HCT116 (cell line): ENCODE results near the gene UMPS. TPM values are rescaled to one million over a fixed set of nuclear protein-coding genes. Genes with fewer than 3 reads are reported as not detected.

Experiments used
- CBX3 ChIP-seq: IDR thresholded peaks from 2 replicates; pipeline ENCODE4 v1.6.1; 2012; ENCODE audit warnings: low read depth
- ELF1 ChIP-seq: IDR thresholded peaks from 2 replicates; pipeline ENCODE4 v1.6.1; 2012; ENCODE audit warnings: low read depth, borderline replicate concordance
- EZH2phosphoT487 ChIP-seq: fragments of 200-600 bp; IDR thresholded peaks from 2 replicates; pipeline ENCODE4 v1.6.1; 2018; ENCODE audit warnings: antibody characterized with exemption, borderline replicate concordance
- ZBTB33 ChIP-seq: IDR thresholded peaks from 2 replicates; pipeline ENCODE4 v1.6.1; 2011; ENCODE audit warnings: mild to moderate bottlenecking, low read length, moderate library complexity; ENCODE audit not compliant: insufficient replicate concordance; ENCODE audit errors: extremely low read depth
- ZNF274 ChIP-seq: fragments of 200-500 bp; sonication (Bioruptor generic); IDR thresholded peaks from 2 replicates; pipeline ENCODE4 v1.6.1; 2014; ENCODE audit warnings: mild to moderate bottlenecking, low read depth, low read length, inconsistent platforms
- total RNA-seq: library from RNA; stranded (reverse); gene quantifications from one replicate; pipeline ENCODE4 v1.2.1, GENCODE V29; 2021; ENCODE audit not compliant: unreplicated experiment
- TF ChIP-seq, protein P1 (sequence below): IDR thresholded peaks from 2 replicates; pipeline ENCODE4 v1.6.1; 2012; ENCODE audit warnings: low read depth
- TF ChIP-seq, protein P2 (sequence below): IDR thresholded peaks from 2 replicates; pipeline ENCODE4 v1.6.1; 2012

The UMPS gene
- total RNA-seq, 1 experiment from 2014 or later, result 41.3 TPM

GRCh38 chr3:124698030-124698770 lies 32.1 kb upstream of the UMPS start (continued):
- TF ChIP-seq, protein P1, sequence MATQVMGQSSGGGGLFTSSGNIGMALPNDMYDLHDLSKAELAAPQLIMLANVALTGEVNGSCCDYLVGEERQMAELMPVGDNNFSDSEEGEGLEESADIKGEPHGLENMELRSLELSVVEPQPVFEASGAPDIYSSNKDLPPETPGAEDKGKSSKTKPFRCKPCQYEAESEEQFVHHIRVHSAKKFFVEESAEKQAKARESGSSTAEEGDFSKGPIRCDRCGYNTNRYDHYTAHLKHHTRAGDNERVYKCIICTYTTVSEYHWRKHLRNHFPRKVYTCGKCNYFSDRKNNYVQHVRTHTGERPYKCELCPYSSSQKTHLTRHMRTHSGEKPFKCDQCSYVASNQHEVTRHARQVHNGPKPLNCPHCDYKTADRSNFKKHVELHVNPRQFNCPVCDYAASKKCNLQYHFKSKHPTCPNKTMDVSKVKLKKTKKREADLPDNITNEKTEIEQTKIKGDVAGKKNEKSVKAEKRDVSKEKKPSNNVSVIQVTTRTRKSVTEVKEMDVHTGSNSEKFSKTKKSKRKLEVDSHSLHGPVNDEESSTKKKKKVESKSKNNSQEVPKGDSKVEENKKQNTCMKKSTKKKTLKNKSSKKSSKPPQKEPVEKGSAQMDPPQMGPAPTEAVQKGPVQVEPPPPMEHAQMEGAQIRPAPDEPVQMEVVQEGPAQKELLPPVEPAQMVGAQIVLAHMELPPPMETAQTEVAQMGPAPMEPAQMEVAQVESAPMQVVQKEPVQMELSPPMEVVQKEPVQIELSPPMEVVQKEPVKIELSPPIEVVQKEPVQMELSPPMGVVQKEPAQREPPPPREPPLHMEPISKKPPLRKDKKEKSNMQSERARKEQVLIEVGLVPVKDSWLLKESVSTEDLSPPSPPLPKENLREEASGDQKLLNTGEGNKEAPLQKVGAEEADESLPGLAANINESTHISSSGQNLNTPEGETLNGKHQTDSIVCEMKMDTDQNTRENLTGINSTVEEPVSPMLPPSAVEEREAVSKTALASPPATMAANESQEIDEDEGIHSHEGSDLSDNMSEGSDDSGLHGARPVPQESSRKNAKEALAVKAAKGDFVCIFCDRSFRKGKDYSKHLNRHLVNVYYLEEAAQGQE, result no peak
- TF ChIP-seq, protein P2, sequence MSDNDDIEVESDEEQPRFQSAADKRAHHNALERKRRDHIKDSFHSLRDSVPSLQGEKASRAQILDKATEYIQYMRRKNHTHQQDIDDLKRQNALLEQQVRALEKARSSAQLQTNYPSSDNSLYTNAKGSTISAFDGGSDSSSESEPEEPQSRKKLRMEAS, result no peak
- TF ChIP-seq EZH2phosphoT487 (no peak), ELF1 (no peak), CBX3 (no peak), ZBTB33 (no peak), ZNF274 (no peak)
